ENCODE measurements around the gene CDK4.

- TF ChIP-seq ZBTB7A (IDR thresholded peaks at IDR 0.05; ENCODE audit: low read depth) (peak; percentile 91), TEAD4 (IDR thresholded peaks at IDR 0.05) (0 out of 2 replicates have a peak, but pooled peaks have one; percentile 25), CEBPB (IDR thresholded peaks at IDR 0.05) (no peak), RAD21 (IDR thresholded peaks at IDR 0.05; ENCODE audit: low read depth) (no peak), FOXM1 (IDR thresholded peaks at IDR 0.05; ENCODE audit: borderline replicate concordance, low read depth) (no peak), TAF1 (IDR thresholded peaks at IDR 0.05; ENCODE audit: low read depth) (no peak)
- TF ChIP-seq, protein P1, sequence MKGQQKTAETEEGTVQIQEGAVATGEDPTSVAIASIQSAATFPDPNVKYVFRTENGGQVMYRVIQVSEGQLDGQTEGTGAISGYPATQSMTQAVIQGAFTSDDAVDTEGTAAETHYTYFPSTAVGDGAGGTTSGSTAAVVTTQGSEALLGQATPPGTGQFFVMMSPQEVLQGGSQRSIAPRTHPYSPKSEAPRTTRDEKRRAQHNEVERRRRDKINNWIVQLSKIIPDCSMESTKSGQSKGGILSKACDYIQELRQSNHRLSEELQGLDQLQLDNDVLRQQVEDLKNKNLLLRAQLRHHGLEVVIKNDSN (IDR thresholded peaks at IDR 0.05), result no peak
These were observed 8.4 kb upstream of the CDK4 start for GRCh38 chr12:57760347-57760982.
